KG1 (cell line): ENCODE data around the gene ZNF436.
"Not testable (repeated sequence)": the region's sequence is repeated elsewhere in the genome, so short reads cannot be mapped to it uniquely, and the experiment has no call there.

Experiments used
- DNase-seq: peaks from one replicate; lab custom pipeline; 2025; lab: John Stamatoyannopoulos, UW

ZNF436 gene

DNA sequence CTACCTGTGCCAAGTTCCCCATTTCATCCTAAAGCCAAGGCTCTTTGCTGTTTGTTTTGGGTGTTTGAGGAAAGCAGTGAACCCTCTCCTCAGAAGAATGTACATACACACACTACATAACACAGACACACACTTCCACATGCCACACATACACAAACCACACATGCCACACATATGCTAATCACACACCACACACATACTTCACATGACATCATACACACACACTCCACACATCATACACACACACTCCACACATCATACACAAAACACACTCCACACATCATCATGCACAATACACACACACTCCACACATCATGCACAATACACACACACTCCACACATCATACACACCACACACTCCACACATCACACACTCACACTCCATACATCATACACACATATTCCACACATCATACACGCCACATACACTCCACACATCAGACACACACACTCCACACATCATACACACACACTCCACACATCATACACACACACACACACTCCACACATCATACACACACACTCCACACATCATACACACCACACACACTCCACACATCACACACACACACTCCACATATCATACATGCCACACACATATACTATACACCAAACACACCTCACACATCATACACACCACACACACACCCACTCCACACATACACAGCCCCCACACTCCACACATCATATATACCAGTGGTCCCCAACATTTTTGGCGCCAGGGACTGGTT is 22.7 kb upstream of the ZNF436 start:
- no peak for DNase-seq

DNA sequence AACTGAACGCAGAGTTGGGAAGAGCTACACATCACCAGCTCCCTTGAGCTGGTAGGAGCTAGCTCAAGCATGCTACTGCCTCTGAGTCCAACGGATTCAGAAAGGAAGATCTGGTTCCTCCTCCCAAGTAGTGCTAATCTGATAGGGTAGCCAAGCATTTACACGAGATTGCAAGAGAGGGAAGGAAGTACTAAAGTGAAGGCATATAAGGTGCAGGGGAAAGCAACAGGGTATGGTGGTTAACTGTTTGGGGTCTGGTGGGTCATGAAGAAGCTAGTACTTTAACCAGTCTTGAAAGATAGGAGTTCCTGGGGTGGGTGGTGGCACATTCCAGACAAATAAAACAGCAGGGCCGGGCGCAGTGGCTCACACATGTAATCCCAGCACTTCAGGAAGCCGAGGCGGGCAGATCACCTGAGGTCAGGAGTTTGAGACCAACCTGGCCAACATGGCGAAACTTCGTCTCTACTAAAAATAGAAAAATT is 20.2 kb upstream of the ZNF436 start:
- no peak for DNase-seq

DNA sequence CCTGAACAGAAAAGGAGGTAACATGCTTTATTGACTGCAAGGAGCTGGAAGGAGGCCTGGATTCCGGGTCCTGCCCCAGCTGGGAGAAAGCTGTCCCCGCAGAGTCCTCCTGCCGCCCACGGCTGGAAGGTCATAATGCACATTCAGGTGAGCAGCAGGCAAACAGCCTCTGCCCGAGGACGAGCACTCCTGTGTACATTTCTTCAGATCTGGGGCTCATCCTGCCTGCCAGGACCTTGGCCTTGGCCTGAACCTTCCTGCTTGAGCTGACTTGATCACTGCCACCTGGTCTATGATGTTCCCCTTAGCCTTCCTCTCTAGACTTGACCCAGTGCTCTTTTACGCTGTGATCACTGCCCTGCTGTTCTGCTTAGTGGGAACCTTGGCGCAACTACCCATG is 17.9 kb upstream of the ZNF436 start:
- no peak for DNase-seq

DNA sequence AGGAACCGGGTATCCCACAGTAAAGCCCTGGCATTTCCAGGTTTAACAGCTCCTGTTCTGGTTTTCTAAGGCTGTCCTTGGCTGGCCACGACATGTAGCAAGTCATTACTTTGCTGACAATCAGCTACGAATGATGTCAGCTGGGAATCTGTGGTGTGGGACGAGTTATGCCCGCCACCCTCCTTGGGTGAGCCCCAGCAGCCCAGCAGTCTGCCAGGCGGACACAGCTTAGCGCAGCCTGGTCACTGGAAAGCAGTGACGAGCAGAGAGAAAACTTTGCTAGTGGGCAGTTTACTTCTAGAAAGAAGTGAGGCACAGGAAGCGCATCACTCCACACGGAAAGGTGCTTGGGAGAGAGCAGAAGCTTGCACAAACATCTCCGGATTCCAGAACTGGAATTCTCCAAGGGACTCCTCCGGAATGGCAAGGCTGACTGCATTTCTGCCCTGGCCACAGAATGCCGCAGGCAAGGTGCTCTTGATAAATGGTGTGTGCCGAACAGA is 15.5 kb upstream of the ZNF436 start:
- DNase-seq, result no peak

DNA sequence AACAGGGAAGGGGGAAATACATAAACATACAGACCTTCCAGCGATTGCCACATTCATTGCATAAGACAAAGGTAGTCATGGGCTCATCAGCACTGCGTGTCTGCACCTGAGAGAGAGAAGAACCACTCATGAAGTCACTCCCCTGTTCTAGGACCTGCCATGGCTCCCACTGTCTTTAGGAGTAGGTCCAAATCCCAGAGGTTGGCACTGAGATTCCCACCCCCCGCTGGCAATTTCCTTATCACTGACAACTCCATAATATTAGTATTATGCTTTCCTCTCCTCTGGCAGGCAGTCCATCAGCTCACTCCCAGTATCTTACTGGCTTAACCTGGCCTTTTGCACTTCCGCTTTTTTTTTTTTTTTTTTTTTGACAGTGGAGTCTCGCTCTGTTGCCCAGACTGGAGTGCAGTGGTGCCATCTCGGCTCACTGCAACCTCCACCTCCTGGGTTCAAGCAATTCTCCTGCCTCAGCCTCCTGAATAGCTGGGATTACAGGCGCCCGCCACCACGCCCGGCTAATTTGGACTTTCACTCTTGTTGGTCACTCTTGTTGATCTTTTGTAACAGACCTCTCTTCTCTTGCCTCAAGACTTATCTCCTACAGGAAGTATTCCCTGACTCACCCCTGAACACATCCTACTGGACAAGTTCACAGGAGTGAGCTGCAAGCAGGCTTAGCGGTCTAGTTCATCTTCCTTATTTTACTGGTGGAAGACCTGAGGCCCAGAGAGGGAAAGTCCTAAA is 14.8 kb upstream of the ZNF436 start:
- no peak for DNase-seq

DNA sequence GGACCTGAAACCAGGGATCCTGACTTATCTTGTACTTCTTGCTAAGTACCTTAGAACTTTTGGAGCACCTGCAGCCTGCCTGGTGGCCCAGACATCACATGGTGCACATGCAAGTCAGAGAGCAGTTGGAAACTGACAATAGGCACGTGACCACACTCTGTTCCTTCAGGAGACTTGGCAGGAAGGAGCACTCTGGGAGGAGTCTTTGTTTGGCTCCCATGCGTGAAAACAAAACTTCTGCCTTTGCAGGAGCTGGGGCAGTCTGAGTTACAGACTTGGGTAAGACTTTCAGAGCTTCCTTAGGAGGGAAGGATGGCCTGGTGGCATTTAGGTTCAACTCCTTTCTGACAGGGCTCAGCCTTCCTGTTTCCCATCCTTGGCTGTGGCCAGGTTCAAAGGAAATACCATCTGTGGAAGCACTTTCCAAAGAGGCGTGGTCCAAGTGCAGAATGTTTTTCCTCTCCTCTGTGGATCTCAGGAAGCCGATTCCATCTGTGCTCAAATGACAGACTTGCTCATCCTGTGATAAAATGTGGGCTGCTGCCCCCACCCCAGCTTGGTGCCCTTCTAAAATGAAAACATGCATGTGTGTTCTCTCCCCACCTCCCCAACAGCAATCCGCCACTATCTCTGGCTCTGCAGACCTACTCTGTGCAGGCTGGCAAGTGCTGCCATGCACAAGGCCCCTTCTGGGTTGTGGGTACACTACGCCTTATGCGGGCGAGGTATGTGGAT is 14.1 kb upstream of the ZNF436 start:
- no peak for DNase-seq

DNA sequence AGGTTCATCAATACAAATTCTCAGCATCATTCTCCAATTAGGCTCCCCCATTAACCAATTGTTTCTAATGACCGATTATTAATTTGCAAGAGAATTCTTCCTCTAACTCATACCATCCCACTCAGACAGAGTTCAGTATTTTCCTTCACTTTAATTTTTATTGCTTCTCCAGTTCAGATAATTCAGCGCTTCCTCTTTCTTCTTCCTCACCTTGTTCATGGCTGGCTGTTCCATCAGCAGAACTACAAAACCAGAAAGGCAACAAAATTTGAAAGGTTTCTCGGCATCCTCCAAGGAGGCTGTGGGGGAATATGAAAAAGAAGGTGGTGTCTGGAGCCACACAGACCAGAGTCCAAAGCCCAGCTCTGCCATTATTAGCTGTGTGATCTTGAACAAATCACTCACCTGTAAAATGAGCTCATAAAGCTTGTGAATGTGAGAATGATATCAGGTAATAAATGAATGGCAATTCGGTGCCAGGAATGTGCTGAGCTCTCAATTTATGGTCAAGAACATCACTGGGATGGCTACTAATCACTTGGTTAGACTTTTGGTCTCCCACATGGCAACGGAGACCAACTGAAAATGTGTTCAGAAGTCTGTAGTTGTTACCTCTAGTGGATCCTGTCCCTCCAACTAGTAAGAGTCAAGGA is 11.7 kb upstream of the ZNF436 start:
- no peak for DNase-seq

DNA sequence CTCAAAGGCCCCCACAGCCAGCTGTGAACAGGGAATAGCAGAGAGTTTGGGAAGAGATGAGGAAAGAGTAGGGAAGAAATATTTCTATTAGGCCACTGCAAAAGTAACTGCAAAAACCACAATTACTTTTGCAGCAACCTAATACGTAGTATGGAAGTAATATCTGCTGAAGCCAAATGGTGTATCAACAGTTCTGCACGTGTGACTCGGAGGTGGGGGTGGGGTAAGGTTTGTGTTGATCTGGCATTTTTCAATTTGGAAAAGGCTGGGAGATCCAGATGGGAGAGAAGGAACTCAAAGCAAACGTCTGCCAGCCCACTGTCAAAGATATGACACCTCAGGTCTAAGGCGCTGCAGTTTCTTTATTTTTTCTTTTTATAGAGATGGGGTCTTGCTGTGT is 11.1 kb upstream of the ZNF436 start:
- DNase-seq, result no peak

DNA sequence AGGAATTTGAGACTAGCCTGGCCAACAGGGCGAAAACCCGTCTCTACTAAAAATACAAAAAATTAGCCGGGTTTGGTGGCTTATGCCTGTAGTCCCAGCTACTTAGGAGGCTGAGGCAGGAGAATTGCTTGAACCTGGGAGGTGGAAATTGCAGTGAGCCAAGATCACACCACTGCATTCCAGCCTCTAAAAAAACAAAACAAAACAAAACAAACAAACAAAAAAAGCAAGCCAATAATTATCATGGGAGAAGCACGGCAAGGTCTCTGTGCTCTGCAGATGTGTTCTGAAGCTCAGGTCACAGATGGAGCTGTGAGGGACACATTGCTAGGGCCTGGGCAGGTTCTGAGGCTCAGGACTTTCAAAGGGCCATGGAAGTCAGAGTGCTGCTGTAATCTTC is 10.6 kb upstream of the ZNF436 start:
- DNase-seq, result not testable (repeated sequence)

DNA sequence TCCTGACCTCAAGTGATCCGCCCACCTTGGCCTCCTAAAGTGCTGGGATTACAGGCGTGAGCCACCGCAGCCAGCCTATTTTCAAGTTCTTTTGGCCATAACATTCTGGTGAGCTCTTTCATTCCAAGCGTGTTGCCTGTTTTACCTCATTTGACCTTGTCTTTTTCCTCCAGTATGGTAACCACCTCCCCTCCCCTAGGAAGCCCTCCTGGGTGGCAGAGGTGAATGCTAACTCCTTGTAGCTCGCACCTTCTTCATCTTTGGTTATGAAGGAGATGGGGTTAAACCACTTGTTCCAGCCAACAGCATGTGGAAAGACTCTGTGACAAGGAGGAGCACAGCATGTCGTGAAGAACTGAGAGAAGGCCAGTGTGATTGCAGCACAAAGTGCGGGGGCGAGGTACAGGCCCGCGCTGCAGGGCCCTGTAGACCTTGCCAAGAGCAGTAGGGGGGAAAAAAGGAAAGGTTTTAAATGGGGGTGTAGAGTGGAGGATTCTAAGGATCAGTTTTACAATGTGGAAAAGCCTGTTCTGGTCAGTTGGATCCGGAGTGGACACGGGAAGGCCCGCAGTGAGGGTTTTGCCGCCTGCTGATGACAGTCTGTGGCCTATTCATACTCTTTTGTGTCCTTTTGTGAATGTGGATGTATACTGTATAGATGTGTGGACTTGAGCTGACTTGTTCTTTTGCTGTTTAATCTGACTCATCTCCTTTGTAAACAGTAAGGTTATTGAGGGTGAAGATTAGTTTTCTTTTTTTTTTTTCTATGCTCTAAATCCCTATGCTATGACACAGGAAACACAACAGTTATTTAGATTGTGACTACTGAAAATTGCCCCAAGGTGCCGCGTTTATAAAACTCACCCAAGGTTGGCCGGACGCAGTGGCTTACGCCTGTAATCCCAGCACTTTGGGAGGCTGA is 7.5 kb upstream of the ZNF436 start:
- no peak for DNase-seq

DNA sequence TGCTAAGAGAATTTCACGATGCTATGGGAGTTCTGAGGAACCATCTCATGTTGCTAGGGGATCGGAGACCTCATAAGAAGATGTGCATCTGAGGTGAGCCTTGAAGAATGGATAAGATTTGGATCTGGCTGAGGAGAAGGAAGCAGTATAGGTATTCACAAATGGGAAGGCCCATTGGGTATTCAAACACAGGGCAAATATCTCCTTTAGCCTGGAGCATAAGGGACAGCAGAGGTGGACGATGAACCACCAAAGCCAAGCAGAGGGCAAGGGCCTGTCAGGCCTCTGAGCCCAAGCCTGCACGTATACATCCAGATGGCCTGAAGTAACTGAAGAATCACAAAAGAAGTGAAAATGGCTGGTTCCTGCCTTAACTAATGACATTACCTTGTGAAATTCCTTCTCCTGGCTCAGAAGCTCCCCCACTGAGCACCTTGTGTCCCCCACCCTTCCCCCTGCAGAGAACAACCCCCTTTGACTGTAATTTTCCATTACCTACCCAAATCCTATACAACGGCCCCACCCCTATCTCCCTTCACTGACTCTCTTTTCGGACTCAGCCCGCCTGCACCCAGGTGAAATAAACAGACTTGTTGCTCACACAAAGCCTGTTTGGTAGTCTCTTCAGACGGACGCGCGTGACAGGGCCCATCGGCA is 4.6 kb upstream of the ZNF436 start:
- DNase-seq, result not testable (repeated sequence)

DNA sequence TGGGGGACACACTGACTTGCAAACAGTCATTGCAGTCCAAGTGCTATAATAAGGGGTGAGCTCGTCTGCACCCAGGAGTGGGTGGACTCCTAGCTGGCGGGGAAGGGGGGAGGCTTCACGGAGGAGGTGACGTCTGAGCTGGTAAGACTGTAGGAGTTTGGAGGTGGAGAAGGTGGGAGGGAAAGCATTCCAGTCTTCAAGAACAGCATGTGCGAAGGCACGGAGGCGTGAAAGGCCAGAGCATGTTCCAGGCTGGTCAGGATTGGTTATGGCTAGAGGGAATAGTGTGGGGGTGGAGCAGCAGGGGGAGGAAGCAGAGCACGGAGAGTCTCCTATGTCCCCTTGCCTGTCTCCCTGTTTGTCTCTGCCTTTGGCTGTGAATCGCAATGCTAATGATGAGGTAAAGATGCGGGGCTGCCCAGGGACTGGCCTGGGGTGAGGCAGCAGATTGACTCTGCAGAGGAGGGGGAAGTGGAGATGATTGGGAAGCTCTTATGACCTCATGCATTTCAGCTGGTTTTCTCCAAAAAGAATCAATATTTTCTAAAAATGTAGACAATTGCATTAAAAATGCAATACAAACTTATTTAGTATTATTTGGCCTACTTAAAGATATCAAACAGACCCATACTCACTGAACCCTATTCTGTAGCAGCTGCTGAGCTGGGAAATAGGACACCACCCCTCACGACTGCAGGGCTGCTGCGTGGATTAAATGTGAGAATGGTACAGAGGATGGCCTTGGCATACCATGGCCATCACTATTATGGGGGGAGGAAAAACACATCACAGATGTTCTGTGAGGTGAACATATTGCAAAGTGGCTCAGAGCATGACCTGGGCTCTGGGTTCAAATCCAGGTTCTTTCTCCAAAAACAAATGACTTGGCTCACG is 2.6 kb upstream of the ZNF436 start:
- no peak for DNase-seq

DNA sequence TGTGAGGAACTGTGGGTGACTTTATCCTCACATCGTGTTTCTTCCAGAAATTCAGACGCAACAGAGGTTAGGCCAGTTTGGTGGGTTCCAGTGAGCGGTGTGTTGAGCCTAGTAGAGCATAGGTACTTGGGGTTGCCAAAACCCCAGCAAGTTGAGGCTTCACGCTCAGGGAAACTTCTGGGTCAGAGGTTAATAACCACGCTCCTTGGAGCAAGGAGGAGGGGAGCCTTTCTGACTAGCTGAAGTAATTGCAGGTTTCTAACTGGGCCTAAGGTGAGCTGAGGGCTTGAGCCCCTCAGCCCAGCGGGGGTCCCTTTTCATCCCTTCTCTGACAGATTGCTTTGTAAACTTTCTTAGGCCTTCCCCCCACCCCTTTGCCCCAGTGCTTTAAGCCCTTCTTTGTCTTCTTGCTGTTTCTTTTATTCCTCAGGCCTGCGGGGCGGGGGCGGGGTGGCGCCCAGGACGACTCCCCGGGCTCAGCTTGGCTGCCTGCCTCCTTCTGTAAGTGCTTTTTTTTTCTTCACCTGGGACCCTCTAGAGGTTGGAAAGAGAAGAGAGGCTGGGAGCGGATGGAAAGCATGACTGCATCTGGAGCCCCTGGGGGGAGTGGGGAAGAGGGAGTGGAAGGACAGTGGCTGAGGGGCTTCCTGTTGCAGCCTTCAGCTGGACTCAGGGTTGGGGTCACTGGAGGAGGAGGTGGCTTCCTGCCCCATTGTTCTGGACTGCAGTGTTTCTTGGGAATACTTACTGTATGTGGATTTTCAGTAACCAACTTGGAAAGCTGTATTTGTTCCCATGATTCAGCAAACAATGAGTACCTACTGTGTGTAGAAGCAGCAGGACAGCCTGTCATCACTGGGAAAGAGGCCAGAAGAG is 1.3 kb upstream of the ZNF436 start:
- DNase-seq, result no peak

DNA sequence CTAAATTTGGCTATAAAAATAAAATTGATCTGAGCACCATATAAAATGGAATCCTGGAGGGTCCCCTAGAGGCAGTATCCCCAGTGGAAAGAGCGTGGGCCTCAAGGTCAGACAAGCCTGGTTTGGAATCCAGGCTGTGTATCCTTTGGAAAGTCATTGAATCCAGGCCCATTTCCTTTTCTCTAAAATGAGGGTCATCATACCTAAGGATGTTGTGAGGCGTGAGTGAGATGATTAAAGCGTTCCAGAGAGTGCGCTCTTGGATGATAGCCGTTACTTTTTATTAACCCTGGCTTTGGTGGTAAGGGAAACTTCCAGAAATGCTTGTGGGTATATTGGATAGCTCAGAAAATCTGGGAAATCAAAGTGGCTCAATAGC is 683 bp upstream of the ZNF436 start:
- DNase-seq, result no peak

DNA sequence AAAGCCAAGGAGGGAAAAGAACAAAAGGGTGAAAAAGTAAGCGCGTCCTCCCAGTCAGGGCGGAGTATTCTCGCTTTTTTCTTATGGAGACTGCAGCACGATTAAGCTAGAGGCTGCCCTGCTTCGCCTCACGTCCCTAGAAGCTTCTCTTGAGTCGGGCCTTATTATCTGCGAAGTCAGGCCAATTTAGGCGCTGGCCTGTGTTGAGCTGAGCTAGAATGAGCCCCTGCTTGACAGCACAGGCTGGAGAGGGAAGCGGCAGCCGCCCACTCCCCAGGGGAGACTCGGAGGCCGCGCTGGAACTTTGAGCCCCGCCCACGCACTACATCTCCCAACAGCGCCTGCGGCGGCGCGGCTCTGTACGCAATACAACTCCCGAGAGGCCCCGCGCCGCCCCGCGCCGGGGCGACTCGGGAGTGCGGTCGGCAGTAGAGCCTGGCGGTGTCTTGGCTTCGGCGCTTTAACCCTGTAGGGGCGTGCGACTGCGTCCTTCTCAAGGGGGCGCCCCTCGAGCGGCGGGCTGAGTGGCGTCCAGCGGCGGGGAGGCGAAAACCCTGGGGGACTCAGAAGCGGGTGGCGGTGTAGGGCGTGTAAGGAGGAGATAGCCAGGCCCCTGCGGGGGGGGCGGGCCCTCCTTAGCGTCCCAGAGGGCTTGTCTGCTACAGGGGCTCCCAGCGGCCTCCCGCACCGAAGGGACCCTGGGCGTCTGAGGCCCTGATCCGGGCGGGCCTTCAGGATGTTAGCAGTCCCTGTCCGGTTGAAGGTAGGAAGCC is 888 bp downstream of the ZNF436 start:
- peak; percentile 90 for DNase-seq

DNA sequence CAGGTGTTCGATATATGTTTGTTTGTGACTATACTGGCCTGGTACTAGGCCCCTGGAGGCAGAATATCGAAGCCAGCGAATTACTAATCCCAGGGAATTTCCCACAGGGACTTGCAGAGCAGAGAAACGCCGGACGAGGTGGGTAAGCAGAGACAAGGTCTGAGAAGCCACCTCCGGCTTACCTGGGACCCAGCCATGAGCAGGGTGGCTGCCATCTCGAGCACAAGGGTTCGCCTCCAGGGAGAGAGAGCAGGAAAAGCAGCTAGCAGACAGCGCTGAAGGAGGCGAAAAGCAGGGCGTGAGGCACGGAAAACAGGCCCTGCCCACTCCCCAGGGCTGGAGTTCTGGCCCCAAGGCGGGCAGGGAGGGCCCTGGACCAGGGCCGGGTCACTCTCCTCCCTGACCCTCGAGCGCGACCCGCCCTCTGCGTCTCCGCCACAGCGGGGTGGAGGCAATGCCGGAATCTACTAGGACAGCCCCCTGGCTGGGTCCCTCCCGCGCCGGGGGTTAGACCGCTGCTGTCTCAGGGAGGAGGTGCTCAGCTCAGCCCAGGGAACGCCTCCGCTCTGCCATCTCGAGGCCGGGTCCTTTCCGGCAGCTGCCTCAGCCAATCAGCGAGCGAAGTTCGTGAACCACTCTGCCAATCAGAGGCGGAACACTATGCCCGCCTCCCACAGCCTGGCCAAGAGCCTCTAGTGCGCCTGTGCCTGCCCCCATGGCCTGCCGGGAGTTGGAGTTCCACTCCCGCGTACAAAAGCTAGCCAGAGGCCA is 1.7 kb downstream of the ZNF436 start:
- peak; percentile 95 for DNase-seq

DNA sequence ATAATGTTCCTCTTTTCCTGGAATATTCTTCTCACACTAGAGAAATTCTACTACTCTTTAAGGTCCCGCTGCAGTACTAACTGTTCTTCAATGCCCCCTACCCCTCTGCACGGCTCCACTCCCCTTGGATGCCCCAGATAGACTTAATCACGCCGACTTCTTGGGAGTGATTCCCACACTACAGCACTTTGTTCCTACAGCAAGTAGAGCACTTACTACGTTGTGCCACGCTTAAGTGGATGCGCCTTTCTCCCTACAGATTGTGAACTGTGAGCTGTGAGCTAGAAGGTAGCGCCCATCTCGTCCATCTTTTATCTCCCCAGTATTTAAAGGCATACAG is 2.2 kb downstream of the ZNF436 start:
- no peak for DNase-seq
